Neuron (in vitro differentiated cells): ENCODE data around the gene CFH.
"Not testable (repeated sequence)": the region's sequence is repeated elsewhere in the genome, so short reads cannot be mapped to it uniquely, and the experiment has no call there.

Source experiments
- H2AFZ ChIP-seq: one replicate; pipeline ENCODE4 v1.6.1; 2013; ENCODE audit warnings: low read depth, mild to moderate bottlenecking, inconsistent platforms, low read length, moderate library complexity
- H3K27me3 ChIP-seq: one replicate; pipeline ENCODE4 v1.6.1; 2013; ENCODE audit warnings: low read length; ENCODE audit not compliant: insufficient read depth
- H3K36me3 ChIP-seq: one replicate; pipeline ENCODE4 v1.6.1; 2013; ENCODE audit warnings: low read length; ENCODE audit not compliant: insufficient read depth
- H3K4me1 ChIP-seq: one replicate; pipeline ENCODE4 v1.6.1; 2013; ENCODE audit warnings: low read length; ENCODE audit not compliant: insufficient read depth
- H3K4me3 ChIP-seq: 2 replicates; pipeline ENCODE4 v1.5.1; 2013; ENCODE audit warnings: mild to moderate bottlenecking, low read length, moderate library complexity
- H3K9me3 ChIP-seq: one replicate; pipeline ENCODE4 v1.6.1; 2013; ENCODE audit warnings: low read length

CFH gene

DNA sequence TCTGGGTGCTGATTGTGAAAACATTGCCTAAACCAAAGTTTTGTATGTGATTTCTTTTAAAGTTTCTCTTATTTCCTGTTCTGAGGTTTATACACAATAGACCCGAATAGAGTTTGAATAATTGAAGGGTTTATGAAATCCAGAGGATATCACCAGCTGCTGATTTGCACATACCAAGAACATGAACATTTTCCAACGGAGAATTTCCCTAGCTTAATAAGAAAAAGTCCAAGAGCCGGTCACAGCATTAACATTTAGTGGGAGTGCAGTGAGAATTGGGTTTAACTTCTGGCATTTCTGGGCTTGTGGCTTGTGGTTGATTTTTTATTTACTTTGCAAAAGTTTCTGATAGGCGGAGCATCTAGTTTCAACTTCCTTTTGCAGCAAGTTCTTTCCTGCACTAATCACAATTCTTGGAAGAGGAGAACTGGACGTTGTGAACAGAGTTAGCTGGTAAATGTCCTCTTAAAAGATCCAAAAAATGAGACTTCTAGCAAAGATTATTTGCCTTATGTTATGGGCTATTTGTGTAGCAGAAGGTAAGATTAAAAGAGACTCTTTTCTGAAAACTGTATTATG lies at the start of gene CFH:
Gene CFH (plus strand): TSS at position 407 of the 579 bp plus-strand sequence. CDS start 75 bp downstream, at position 482.
- H3K4me3 ChIP-seq = no peak within 1 kb of the TSS
- no peaks in the 10 kb centered on the region for H3K36me3 ChIP-seq
- no peaks in the 10 kb centered on the region for H3K27me3 ChIP-seq
- no peaks in the 10 kb centered on the region for H3K9me3 ChIP-seq
- no peak within 1 kb of the TSS for H2AFZ ChIP-seq
- no peaks in the 10 kb centered on the region for H3K4me1 ChIP-seq

DNA sequence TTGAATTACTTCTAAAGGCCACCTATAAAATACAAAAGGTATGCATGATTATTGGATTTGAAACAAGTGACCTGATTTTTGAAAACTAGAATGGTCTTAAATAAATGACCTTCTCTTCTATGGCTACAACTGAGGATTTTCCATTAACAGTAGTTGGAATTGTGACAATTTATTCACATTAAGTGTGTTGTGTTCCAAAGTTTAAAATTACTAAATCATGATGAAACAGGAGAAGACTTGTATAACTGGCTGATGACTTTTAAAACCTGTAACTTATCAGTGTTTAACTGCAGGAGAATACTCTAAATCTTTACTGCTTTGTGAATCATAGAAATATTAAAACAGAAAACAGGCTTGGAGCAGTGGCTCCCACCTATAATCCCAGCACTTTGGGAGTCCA lies 48.2 kb upstream of the CFH start:
- H3K27me3 ChIP-seq = no peaks in the 10 kb centered on the region
- no peak overlapping the region for H2AFZ ChIP-seq
- no peaks in the 10 kb centered on the region for H3K36me3 ChIP-seq
- H3K9me3 ChIP-seq = no peaks in the 10 kb centered on the region
- no peak overlapping the region for H3K4me3 ChIP-seq
- peaks cover 6% of the 10 kb centered on the region for H3K4me1 ChIP-seq

DNA sequence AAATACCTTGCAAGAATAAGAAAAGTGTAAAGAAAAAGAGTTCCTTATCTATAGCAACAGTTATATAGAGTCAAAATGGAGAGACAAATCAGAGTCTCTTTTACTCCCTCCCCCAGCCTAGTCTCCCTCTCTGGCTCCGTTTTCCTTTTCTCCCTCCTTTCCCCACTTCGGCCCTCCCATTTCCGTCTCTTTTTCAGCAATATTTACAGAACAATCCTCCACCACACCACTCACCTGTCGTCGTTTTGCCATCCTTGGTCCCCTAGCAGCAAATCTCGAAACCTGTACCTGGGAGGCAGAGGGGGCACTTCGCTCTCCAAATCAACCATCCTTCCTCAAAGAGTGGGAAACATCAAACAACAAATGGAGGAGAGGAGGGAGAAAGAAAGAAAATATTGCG lies 43.9 kb upstream of the CFH start:
- Histone ChIP-seq H3K27me3 (no peaks in the 10 kb centered on the region), H3K9me3 (no peaks in the 10 kb centered on the region), H3K4me3 (peak overlapping the region; percentile 91)

DNA sequence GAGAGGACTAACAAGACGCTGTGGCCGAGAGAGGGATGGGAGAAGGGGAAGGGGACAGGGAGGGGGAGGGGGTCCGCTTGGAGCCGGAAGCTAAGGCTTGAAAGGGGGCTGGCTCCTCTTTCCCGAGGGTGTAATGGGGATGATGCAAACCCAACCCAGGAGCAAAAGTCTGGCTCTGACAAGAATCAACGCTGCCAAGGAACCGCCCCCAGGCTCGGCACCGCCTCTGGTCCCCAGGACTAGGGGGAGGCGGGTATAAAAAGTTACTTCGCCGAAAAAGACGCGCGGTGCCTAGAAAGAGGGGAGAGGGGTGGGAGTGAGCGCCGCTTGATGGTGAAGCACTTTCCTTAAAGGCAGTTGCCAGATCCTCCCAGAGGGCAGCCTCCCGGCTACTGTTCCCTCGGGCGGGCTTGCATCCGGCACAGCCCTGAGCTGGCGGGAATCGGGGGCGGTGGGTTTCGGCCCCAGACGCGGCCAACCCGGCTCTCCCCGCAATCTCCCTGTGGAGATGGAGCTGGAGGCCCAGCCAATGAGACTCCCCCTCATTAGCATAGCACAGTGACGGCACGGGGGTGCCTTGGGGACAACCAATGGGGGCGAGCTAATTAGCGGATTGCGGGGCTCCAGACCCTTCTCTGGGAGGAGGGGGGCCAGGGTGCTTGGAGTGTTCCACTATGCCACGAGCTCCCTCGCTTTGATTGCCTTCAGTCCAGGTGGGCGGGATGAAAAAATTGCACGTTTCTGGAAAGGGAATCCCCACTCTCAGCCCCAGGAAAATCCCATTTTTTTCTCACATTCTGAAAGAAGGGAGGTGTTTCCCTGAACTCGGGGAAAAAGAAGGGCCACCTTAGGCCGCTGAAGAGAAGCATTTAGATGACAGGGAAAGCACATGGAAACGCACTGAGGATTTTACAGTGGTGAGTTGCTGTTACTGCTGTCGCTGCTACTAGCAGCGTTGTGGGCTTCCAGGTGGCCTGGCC lies 43.2 kb upstream of the CFH start, which contains the start of gene KCNT2:
Gene KCNT2 (minus strand): TSS at position 51 of the 980 bp plus-strand sequence. CDS start 131 bp downstream, outside the sequence.
- peak within 1 kb of the TSS; percentile 91 for H3K4me3 ChIP-seq
- no peaks in the 10 kb centered on the region for H3K27me3 ChIP-seq
- H2AFZ ChIP-seq = peak within 1 kb of the TSS; percentile 97
- no peaks in the 10 kb centered on the region for H3K9me3 ChIP-seq
- H3K36me3 ChIP-seq = no peaks in the 10 kb centered on the region
- peaks cover 9% of the 10 kb centered on the region for H3K4me1 ChIP-seq

More for the DNA sequence above, 43.9 kb upstream of the CFH start:
- no peaks in the 10 kb centered on the region for H3K36me3 ChIP-seq
- H3K4me1 ChIP-seq = peaks cover 9% of the 10 kb centered on the region
- peak overlapping the region; percentile 97 for H2AFZ ChIP-seq

GRCh38 chr1:196609370-196609737 lies 42.5 kb upstream of the CFH start:
- Histone ChIP-seq H3K36me3 (no peaks in the 10 kb centered on the region), H2AFZ (peak overlapping the region; percentile 97), H3K4me3 (peak overlapping the region; percentile 91), H3K4me1 (peaks cover 9% of the 10 kb centered on the region), H3K27me3 (no peaks in the 10 kb centered on the region), H3K9me3 (no peaks in the 10 kb centered on the region)

DNA sequence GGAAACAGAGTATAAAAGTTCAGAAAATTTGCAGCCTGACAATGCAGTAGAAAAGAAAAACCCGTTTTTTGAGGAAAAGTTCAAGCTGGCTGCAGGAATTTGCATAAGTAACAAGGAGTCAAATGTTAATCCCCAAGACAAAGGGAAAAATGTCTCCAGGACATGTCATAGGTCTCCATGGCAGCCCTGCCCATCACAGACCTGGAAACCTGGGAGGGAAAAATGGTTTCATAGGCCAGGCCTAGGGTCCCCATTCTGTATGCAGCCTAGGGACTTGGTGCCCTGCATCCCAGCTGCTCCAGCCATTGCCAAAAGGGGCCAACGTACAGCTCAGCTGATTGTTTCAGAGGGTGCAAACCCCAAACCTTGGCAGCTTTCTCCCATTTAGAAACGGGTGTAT lies 40.0 kb upstream of the CFH start:
- Histone ChIP-seq H2AFZ (no peak overlapping the region), H3K4me1 (peaks cover 8% of the 10 kb centered on the region), H3K36me3 (no peaks in the 10 kb centered on the region)

DNA sequence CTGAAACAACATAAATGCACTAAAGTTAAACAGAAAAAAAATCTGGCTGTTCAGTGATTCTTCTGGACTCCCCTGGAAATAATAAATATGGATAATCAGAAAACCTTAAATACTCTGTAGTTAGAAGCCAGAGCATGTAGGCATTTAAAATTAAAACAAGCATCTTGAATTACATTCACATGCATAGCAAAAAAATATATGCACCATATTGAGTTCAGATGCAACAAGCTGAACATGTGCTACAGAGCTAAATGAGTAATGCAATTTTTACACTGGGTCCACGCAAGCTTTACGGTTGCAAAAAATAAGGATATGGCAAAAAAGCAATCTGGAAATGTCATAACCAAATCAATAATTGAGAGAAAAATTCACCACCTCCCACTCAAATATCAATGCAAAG lies 32.1 kb upstream of the CFH start:
- Histone ChIP-seq H3K36me3 (no peaks in the 10 kb centered on the region), H3K4me1 (no peaks in the 10 kb centered on the region), H2AFZ (no peak overlapping the region), H3K4me3 (no peak overlapping the region), H3K27me3 (no peaks in the 10 kb centered on the region), H3K9me3 (no peaks in the 10 kb centered on the region)

More for the DNA sequence above, 40.0 kb upstream of the CFH start:
- H3K27me3 ChIP-seq = no peaks in the 10 kb centered on the region
- no peak overlapping the region for H3K4me3 ChIP-seq
- no peaks in the 10 kb centered on the region for H3K9me3 ChIP-seq

DNA sequence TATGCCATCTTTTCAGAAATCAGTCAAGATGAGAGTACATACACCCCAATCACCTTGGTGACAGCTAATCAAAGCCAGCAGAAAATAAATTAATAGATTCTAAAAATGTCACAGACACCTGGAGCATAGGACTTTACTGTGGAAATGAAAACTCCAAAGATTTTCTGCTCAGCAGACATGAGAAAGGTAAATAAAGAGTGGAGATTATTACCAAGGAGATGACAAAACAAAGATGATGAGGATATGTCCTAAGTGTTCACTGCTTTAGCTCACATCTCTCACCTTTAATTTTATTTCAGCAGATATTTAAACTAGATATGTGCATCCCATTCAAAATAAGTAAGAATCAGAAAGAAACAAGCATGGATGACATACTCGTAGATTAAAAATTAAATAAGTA lies 28.8 kb upstream of the CFH start:
- Histone ChIP-seq H3K9me3 (no peaks in the 10 kb centered on the region), H3K4me1 (no peaks in the 10 kb centered on the region), H3K27me3 (no peaks in the 10 kb centered on the region), H3K36me3 (no peaks in the 10 kb centered on the region), H3K4me3 (no peak overlapping the region), H2AFZ (no peak overlapping the region)

- Histone ChIP-seq H3K4me3 (no peak overlapping the region), H3K4me1 (no peaks in the 10 kb centered on the region), H3K36me3 (no peaks in the 10 kb centered on the region), H3K9me3 (no peaks in the 10 kb centered on the region), H3K27me3 (no peaks in the 10 kb centered on the region), H2AFZ (no peak overlapping the region)
Observed at GRCh38 chr1:196628838-196629237, 23.0 kb upstream of the CFH start.

DNA sequence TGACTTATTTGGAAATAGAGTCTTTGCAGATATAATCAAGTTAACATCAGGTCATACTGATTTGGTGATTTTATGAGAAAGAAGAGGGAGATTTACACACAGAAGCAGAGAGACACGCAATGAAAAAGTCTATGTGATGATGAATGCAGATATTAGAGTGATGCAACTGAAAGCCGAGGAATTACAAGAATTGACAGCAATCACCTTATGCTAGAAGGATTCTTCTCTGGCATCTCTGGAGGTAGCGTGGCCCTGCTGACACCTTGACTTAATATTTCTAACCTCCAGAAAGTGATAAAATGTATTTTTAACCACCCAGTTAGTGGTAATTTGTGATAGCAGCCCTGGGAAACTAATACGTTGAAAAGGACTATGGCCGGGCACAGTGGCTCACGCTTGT lies 14.2 kb upstream of the CFH start:
- no peak overlapping the region for H3K4me3 ChIP-seq
- H2AFZ ChIP-seq = no peak overlapping the region
- no peaks in the 10 kb centered on the region for H3K9me3 ChIP-seq
- no peaks in the 10 kb centered on the region for H3K4me1 ChIP-seq
- H3K27me3 ChIP-seq = no peaks in the 10 kb centered on the region
- H3K36me3 ChIP-seq = no peaks in the 10 kb centered on the region

GRCh38 chr1:196638466-196638865 lies 13.4 kb upstream of the CFH start:
- Histone ChIP-seq H3K4me3 (no peak overlapping the region), H3K27me3 (no peaks in the 10 kb centered on the region), H3K9me3 (no peaks in the 10 kb centered on the region), H3K4me1 (no peaks in the 10 kb centered on the region), H2AFZ (no peak overlapping the region), H3K36me3 (no peaks in the 10 kb centered on the region)

DNA sequence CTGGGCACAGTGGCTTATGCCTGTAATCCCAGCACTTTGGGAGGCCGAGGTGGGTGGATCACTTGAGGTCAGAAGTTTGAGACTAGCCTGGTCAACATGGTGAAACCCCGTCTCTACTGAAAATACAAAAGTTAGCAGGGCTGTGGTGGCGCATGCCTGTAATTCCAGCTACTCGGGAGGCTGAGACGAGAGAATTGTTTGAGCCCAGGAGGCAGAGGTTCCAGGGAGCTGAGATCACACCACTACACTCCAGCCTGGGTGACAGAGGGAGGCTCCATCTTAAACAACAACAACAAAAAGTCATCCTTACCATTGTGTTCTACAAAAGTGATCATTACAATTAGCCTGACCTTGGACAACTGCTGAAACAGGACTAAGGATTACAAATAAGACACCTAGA lies 12.6 kb upstream of the CFH start:
- not testable (repeated sequence) for H3K36me3 ChIP-seq, H3K9me3 ChIP-seq, H3K27me3 ChIP-seq, H2AFZ ChIP-seq, H3K4me1 ChIP-seq, H3K4me3 ChIP-seq

- no peak overlapping the region for H2AFZ ChIP-seq
Observed at GRCh38 chr1:196640976-196641375, 10.9 kb upstream of the CFH start.

More at GRCh38 chr1:196640976-196641375, 10.9 kb upstream of the CFH start:
- H3K4me3 ChIP-seq = no peak overlapping the region
- H3K27me3 ChIP-seq = no peaks in the 10 kb centered on the region
- no peaks in the 10 kb centered on the region for H3K4me1 ChIP-seq
- no peaks in the 10 kb centered on the region for H3K36me3 ChIP-seq
- no peaks in the 10 kb centered on the region for H3K9me3 ChIP-seq
